ENCODE data around the gene IRF1. TPM values are rescaled to one million over a fixed set of nuclear protein-coding genes. Genes with fewer than 3 reads are reported as not detected.
"Not testable (repeated sequence)": the region's sequence is repeated elsewhere in the genome, so short reads cannot be mapped to it uniquely, and the experiment has no call there.

IRF1 gene
- total RNA-seq, 1 donor from 2014 or later, result 33.0 TPM

DNA sequence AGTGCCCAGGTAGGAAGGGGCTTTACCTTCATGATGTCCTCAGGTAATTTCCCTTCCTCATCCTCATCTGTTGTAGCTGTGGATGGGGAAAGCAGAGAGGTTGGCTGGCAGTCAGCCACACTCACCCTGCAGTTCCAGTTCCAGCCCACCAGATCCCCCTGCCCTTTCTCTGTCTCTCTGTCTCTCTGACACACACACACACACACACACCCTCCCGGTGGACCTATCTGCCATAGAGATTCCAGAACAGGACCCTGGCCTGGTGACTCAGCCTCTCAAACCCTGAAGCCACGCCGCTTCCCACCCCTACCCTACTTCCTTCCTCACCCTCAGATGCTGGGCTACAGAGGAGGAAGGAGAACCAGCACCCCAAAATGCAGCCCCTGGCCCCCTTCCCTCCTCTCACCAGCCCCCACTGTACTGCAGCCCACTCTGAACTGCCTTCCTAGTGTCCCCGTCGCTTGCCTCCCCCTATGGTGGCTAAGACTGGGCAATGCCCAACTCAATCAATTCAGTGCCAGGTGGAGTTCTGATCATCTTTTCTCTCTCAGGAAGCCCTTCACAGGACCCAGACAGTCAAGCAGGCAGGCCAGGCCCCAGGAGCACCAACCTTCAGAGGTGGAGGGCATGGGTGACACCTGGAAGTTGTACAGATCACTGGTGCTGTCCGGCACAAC is 4.8 kb downstream of the IRF1 start:
- H3K4me3 ChIP-seq (ENCODE audit: low read depth, low read length), result no peak overlapping the region
- TF ChIP-seq, protein P1, sequence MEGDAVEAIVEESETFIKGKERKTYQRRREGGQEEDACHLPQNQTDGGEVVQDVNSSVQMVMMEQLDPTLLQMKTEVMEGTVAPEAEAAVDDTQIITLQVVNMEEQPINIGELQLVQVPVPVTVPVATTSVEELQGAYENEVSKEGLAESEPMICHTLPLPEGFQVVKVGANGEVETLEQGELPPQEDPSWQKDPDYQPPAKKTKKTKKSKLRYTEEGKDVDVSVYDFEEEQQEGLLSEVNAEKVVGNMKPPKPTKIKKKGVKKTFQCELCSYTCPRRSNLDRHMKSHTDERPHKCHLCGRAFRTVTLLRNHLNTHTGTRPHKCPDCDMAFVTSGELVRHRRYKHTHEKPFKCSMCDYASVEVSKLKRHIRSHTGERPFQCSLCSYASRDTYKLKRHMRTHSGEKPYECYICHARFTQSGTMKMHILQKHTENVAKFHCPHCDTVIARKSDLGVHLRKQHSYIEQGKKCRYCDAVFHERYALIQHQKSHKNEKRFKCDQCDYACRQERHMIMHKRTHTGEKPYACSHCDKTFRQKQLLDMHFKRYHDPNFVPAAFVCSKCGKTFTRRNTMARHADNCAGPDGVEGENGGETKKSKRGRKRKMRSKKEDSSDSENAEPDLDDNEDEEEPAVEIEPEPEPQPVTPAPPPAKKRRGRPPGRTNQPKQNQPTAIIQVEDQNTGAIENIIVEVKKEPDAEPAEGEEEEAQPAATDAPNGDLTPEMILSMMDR (conservative IDR thresholded peaks at IDR 0.05; ENCODE audit: low read depth, low read length), result no peak
- DNase-seq (ENCODE audit: low read depth), result no peak

DNA sequence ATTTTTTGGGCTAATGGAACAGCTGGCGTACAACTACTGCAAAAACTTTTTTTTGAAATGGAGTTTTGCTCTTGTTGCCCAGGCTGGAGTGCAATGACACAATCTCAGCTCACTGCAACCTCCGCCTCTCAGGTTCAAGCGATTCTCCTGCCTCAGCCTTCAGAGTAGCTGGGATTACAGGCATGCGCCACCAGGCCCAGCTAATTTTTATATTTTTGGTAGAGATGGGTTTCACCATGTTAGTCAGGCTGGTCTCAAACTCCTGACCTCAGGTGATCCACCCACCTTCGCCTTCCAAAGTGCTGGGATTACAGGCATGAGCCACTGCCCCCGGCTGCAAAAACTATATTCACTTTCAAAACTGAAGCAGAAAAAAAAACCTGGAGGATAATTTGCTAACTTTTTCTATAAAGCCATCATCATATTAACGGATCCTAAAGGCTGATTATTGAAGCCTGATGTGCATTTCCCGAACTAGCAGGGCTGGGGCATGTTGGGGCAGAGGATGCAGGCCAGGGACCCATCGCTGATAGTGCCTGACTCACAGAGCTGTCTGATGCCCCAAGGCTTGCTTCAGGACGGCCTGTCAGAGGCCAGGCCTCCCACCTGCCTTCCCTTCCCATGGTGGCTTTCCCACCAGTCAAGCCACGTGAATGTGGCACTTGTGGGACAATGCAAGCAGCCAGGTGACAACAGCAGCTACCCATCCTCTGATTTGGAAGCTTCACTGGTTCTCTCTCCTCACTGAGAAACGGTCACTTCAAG is 5.5 kb downstream of the IRF1 start:
- DNase-seq (ENCODE audit: low read depth); H3K4me3 ChIP-seq (ENCODE audit: low read depth, low read length): not testable (repeated sequence)

DNA sequence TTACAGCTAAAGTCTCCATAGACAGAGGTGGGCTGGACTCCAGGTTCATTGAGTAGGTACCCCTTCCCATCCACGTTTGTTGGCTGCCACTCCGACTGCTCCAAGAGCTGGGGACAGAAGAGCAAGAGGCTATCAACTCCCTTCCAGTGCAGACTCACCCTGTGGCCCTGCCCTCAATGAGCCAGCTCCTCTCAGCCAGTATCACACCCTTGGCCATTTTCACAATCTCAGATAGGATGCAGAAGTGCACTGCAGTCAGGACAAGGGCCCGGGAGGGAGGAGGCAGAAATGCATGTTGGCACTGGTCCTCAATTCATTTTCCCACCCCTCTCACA is 6.2 kb downstream of the IRF1 start:
- DNase-seq (ENCODE audit: low read depth), result no peak
- TF ChIP-seq, protein P1 (conservative IDR thresholded peaks at IDR 0.05; ENCODE audit: low read depth, low read length), result no peak
- no peak overlapping the region for H3K4me3 ChIP-seq (ENCODE audit: low read depth, low read length)

DNA sequence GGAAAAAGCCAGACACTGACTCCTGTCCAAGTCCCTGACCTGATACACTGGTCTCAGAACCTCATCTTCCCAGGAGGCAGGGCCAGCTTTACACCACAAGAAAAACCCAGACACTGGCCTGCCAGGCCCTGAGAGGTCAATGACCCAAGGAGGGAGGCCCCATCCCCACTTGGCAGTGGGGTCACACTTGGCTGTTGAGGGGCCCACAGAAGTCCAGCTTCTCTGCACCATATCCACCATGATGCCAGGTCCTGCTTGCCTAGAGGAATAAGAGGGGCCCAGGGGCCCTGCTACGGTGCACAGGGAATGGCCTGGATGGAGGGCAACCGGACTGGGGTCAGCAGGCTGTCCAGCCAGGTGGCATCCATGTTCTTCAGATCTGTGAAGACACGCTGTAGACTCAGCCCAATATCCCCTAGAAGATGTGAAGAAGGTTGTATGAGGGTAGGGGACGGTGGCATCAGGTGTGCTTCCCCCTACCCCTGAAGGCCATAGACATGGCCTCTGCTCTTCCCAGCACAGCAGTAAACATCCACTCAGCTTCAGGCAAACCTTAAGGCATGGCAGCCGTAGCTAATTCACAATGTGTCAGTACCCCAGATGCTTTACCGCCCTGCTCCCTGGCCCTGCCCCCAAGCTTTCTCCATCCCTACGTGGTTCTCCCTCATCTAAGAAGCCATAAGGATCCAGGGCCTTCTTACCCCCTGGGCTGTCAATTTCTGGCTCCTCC is 6.7 kb downstream of the IRF1 start:
- H3K4me3 ChIP-seq (ENCODE audit: low read depth, low read length), result no peak overlapping the region
- DNase-seq (ENCODE audit: low read depth), result no peak
- TF ChIP-seq, protein P1 (conservative IDR thresholded peaks at IDR 0.05; ENCODE audit: low read depth, low read length), result no peak

DNA sequence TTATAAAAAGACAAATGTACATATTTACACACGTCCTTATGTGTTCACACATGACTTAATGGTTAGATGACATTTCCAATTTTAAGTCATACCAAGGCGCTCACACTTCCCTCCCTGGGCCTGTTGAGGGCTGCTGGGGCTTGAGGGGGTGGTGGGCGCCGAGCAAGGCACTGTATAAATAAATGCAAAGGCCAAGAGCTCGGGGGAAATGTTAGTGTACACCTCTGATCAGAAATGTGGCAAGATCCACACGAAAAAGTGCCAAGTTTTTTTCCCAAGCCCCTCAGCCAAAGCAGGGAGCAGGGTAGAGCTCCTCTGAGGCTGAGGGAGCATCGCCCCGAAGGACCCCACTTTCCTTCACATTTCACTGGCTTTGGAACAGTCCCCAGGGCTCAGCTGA is 7.5 kb downstream of the IRF1 start:
- DNase-seq (ENCODE audit: low read depth), result no peak
- H3K4me3 ChIP-seq (ENCODE audit: low read depth, low read length), result no peak overlapping the region
- TF ChIP-seq, protein P1 (conservative IDR thresholded peaks at IDR 0.05; ENCODE audit: low read depth, low read length), result no peak

DNA sequence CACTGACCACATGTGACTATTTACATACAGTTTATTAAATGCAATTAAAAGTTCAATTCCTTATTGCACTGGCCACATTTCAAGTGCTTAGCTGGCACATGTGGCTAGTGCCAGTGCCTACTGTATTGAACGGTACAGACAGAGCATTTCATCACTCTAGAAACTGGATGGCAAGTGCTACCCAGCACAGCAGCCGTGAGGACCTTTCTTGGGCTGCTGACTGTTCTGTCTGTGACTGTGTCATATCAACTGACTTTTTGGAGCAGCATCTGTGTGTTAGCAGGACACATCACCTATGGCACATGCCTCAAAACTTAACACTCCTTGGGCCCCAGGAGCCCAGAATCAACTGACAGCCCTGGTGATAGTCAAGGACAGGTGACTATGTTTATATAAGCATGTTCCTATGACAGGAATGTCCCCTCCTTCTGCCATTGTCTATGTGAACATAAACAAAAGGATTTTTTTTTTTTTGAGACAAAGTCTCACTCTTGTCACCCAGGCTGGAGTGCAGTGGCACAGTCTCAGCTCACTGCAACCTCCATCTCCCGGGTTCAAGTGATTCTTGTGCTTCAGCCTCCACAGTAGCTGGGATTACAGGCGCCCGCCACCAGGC is 8.9 kb downstream of the IRF1 start:
- DNase-seq (ENCODE audit: low read depth), result no peak

More for the DNA sequence above, 8.9 kb downstream of the IRF1 start:
- TF ChIP-seq, protein P1 (conservative IDR thresholded peaks at IDR 0.05; ENCODE audit: low read depth, low read length), result no peak
- no peak overlapping the region for H3K4me3 ChIP-seq (ENCODE audit: low read depth, low read length)
